K562 (cell line): Measurements from ENCODE around the gene NTM. TPM values are rescaled to one million over a fixed set of nuclear protein-coding genes. Genes with fewer than 3 reads are reported as not detected.

ENCODE experiments used
- ATAC-seq: fragments of 200-7000 bp; cut with Tn5 transposase; 3 replicates; pipeline ENCODE4 v1.9.1; 2020; ENCODE audit warnings: moderate library complexity
- BruUV-seq: library from RNA; stranded (reverse); fragments of 400-500 nt; replicated peaks from 2 replicates; lab custom pipeline; 2021; lab: Mats Ljungman, UMichigan
- CTCF ChIA-PET: fragments of 300-600 bp; formaldehyde crosslinking; extraction: SDS; loops from one replicate; lab custom pipeline; 2021; ENCODE audit warnings: low intra/inter-chr PET ratio; lab: Yijun Ruan, JAX
- POLR2A ChIA-PET: fragments of 300-600, 350-650 bp; sonication (Branson Sonifier 250); formaldehyde crosslinking; extraction: SDS; loops from one replicate; lab custom pipeline; 2021; ENCODE audit warnings: antibody characterized with exemption, inconsistent platforms; lab: Yijun Ruan, JAX
- DNase-seq, 4 experiments: peaks; one replicate each; pipeline versions ENCODE4 v3.0.0 to v3.0.0-alpha.2; 2011 to 2018; ENCODE audit warnings: low spot score in 3 of 4, mixed read lengths in 3 of 4; ENCODE audit errors: extremely low read depth in 1 of 4
- FAIRE-seq: peaks from 2 replicates; lab custom pipeline; 2011; peaks lifted over from hg19 to GRCh38; lab: Jason Lieb, UNC
- H2AFZ ChIP-seq: 2 replicates; pipeline ENCODE4 v1.6.0; 2011; ENCODE audit warnings: low read depth, low read length, control low read depth, inconsistent platforms
- H3K27ac ChIP-seq: fragments of 200-600 bp; 3 replicates; pipeline ENCODE4 v1.8.0; 2011; ENCODE audit warnings: low read depth, mild to moderate bottlenecking, control low read depth, inconsistent platforms, low read length, moderate library complexity, mixed read lengths; ENCODE audit errors: extremely low read depth
- H3K27me3 ChIP-seq, 2 experiments: fragments of 300-600 bp in 1 of 2; 2 replicates in 1 of 2; 3 replicates in 1 of 2; pipeline versions ENCODE4 v1.6.0 to v1.8.0; 2011; ENCODE audit warnings: inconsistent platforms in 2 of 2, low read length in 2 of 2, mild to moderate bottlenecking in 1 of 2, mixed read lengths in 1 of 2, moderate library complexity in 1 of 2; ENCODE audit not compliant: control insufficient read depth in 2 of 2, insufficient read depth in 2 of 2
- H3K36me3 ChIP-seq: fragments of 300-600 bp; 3 replicates; pipeline ENCODE4 v1.8.0; 2011; ENCODE audit warnings: mild to moderate bottlenecking, low read length, inconsistent platforms; ENCODE audit not compliant: control insufficient read depth, insufficient read depth
- H3K4me1 ChIP-seq, 2 experiments: fragments of 200-600 bp in 1 of 2; replicated peaks in 1 of 2; 2 replicates in 1 of 2; 3 replicates in 1 of 2; pipeline versions ENCODE4 v1.5.1 to v1.8.0; 2011; ENCODE audit warnings: inconsistent platforms in 2 of 2, low read length in 2 of 2, mild to moderate bottlenecking in 1 of 2, mixed read lengths in 1 of 2, moderate library complexity in 1 of 2; ENCODE audit not compliant: control insufficient read depth in 2 of 2, insufficient read depth in 2 of 2
- H3K4me2 ChIP-seq: 2 replicates; pipeline ENCODE4 v1.6.1; 2011; ENCODE audit warnings: low read length, control low read depth, inconsistent platforms, mixed read lengths; ENCODE audit not compliant: insufficient read depth
- H3K4me3 ChIP-seq: fragments of 200-600 bp; sonication (generic), shearing (Covaris generic); 2 replicates; pipeline ENCODE4 v1.5.1; 2016; ENCODE audit warnings: control low read depth, inconsistent platforms
- H3K79me2 ChIP-seq: fragments of 200-600 bp; 3 replicates; pipeline ENCODE4 v1.8.0; 2011; ENCODE audit warnings: low read length, inconsistent platforms; ENCODE audit not compliant: control insufficient read depth, insufficient read depth
- H3K9ac ChIP-seq, 2 experiments: 2 replicates each; pipeline versions ENCODE4 v1.6.0 to v1.6.1; 2011; ENCODE audit warnings: low read depth in 2 of 2, low read length in 2 of 2, control low read depth in 1 of 2, inconsistent platforms in 1 of 2, mild to moderate bottlenecking in 1 of 2, mixed read lengths in 1 of 2; ENCODE audit not compliant: insufficient read depth in 1 of 2
- H3K9me1 ChIP-seq: one replicate; pipeline ENCODE4 v1.6.0; 2011; ENCODE audit warnings: inconsistent platforms, mild to moderate bottlenecking, low read length, moderate library complexity; ENCODE audit not compliant: control insufficient read depth, insufficient read depth
- H3K9me3 ChIP-seq: replicated peaks from 2 replicates; pipeline ENCODE4 v1.5.1; 2011; ENCODE audit warnings: low read depth, low read length, inconsistent platforms; ENCODE audit not compliant: control insufficient read depth, insufficient read depth
- H4K20me1 ChIP-seq: replicated peaks from 2 replicates; pipeline ENCODE4 v1.6.1; 2011; ENCODE audit warnings: low read length, inconsistent platforms, mixed read lengths; ENCODE audit not compliant: control insufficient read depth, insufficient read depth
- CBX8 ChIP-seq: fragments of 200-600 bp; sonication (generic); IDR thresholded peaks from 2 replicates; pipeline ENCODE4 v1.6.1; 2012; ENCODE audit warnings: borderline replicate concordance, mixed run types, low read depth, mild to moderate bottlenecking, moderate library complexity, mixed read lengths, low read length, control low read depth, inconsistent platforms; ENCODE audit not compliant: poor library complexity, severe bottlenecking; ENCODE audit errors: extremely low read depth
- EP400 ChIP-seq: fragments of 450-650 bp; IDR thresholded peaks from 2 replicates; pipeline ENCODE4 v1.6.1; 2017; ENCODE audit warnings: antibody characterized with exemption, mild to moderate bottlenecking, moderate library complexity
- JUNB ChIP-seq: fragments of 450-650 bp; formaldehyde crosslinking; conservative IDR thresholded peaks from 2 replicates; pipeline ENCODE4 v1.4.0; 2020; ENCODE audit warnings: mild to moderate bottlenecking
- SNAPC5 ChIP-seq: fragments of 250-450 bp; sonication (Bioruptor Pico); IDR thresholded peaks from 2 replicates; pipeline ENCODE4 v1.8.0; 2021; ENCODE audit warnings: moderate library complexity, mild to moderate bottlenecking, inconsistent platforms
- SNIP1 ChIP-seq: fragments of 450-650 bp; IDR thresholded peaks from 2 replicates; pipeline ENCODE4 v1.7.1; 2017; ENCODE audit warnings: low read depth, mild to moderate bottlenecking
- SRF ChIP-seq, 2 experiments: fragments of 250-450, 450-650 bp in 1 of 2; sonication (Bioruptor Pico) in 1 of 2; sonication (generic) in 1 of 2; formaldehyde crosslinking; IDR thresholded peaks; 2 replicates each; pipeline versions ENCODE4 v1.5.0 to v1.5.1; 2020 to 2022; ENCODE audit warnings: mild to moderate bottlenecking in 1 of 2, missing genetic modification reagents in 1 of 2
- TEAD2 ChIP-seq: fragments of 450-650 bp; IDR thresholded peaks from 2 replicates; pipeline ENCODE4 v1.6.1; 2016; ENCODE audit warnings: missing genetic modification characterization, control low read depth, missing compliant biosample characterization
- TFAP4 ChIP-seq: sonication (generic); formaldehyde crosslinking; IDR thresholded peaks from 2 replicates; pipeline ENCODE4 v1.8.0; 2022; ENCODE audit warnings: missing genetic modification reagents, mild to moderate bottlenecking, moderate library complexity, borderline replicate concordance
- ZNF134 ChIP-seq: fragments of 250-450 bp; sonication (Bioruptor Pico); conservative IDR thresholded peaks from 2 replicates; pipeline ENCODE4 v1.4.0; 2020
- ZNF316 ChIP-seq: fragments of 450-650 bp; IDR thresholded peaks from 2 replicates; pipeline ENCODE4 v1.6.1; 2016
- WGBS: fragments of 100-300 bp; shearing (Covaris generic); methylation state at CpG from one replicate; pipeline ENCODE4 v1.1.6; 2016; ENCODE audit warnings: low coverage, mixed read lengths; ENCODE audit not compliant: insufficient coverage; ENCODE audit errors: missing lambda C conversion rate; 5-methylcytosine and 5-hydroxymethylcytosine counted together
- in situ Hi-C: fragments of 300-500 bp; cut with MboI; formaldehyde crosslinking; loops from 4 replicates; pipeline ENCODE4 v1.15.0; 2018; ENCODE audit warnings: inconsistent platforms, mixed read lengths
- intact Hi-C: fragments of 100-400 bp; cut with micrococcal nuclease; formaldehyde crosslinking; loops from 2 replicates; pipeline ENCODE4 v1.14.2; 2022
- polyA plus RNA-seq, 8 experiments: library from polyadenylated mRNA; depleted of rRNA in 4 of 8; stranded (reverse) in 5 of 8; unstranded in 3 of 8; fragments of >200 nt; fragmentation: Nextera tagmentation in 2 of 8; fragmentation: Illumina TruSeq in 1 of 8; extraction: Ambion mirVana in 2 of 8; extraction: Trizol in 1 of 8; gene quantifications; 2 replicates each; pipeline versions ENCODE4 v1.2.1 to v1.2.3, GENCODE V29; 2011 to 2014; ENCODE audit warnings: inconsistent platforms in 1 of 8, missing spikeins in 1 of 8
- total RNA-seq, 7 experiments: library from RNA; depleted of rRNA in 6 of 7; stranded (reverse); fragments of >200 nt in 6 of 7; fragmentation: Illumina TruSeq in 2 of 7; extraction: Trizol in 2 of 7; gene quantifications; 2 replicates each; pipeline versions ENCODE4 v1.2.1 to v1.2.3, GENCODE V29; 2011 to 2021; ENCODE audit warnings: low replicate concordance in 1 of 7

Gene NTM
- total and polyA plus RNA-seq, 9 of the 15 experiments (the other 6 are each of a cell fraction or from before 2014, with no cell fraction given), result not detected

- TF ChIP-seq JUNB (CRISPR knock-in tag) (no peak), SNIP1 (no peak), SNAPC5 (CRISPR knock-in tag) (no peak), SRF (CRISPR knock-in tag; IDR thresholded peaks at IDR 0.05) (no peak), EP400 (no peak), ZNF316 (no peak), TEAD2 (tag) (no peak), ZNF134 (CRISPR knock-in tag) (no peak)
- TF ChIP-seq, all 486 proteins: peak for 0
These were observed 220.6 kb downstream of the NTM start (continued) for GRCh38 chr11:131591051-131591461.

- no peak for ATAC-seq
- ChIA-PET POLR2A (interaction anchor here (1.2 kb wide), 1 partner anchor 11 kb away, joined by 3 read pairs; no protein-coding TSS in a partner anchor), CTCF (interaction anchor here (0.6 kb wide), 1 partner anchor 436 kb away, joined by 3 read pairs; no protein-coding TSS in a partner anchor)
- Histone ChIP-seq H3K36me3 (no peaks in the 10 kb centered on the region), H3K79me2 (no peaks in the 10 kb centered on the region), H3K27me3 (no peaks in the 10 kb centered on the region), H3K9ac (no peak overlapping the region), H3K9me3 (no peaks in the 10 kb centered on the region), H4K20me1 (no peaks in the 10 kb centered on the region), H3K9me1 (no peaks in the 10 kb centered on the region), H3K4me3 (no peak overlapping the region), H3K4me1 (no peaks in the 10 kb centered on the region), H3K27ac (no peak overlapping the region), H3K4me2 (no peak overlapping the region), H2AFZ (no peak overlapping the region)
- 0% methylated on average over 2 of the region's 2 CpGs for WGBS
- in situ Hi-C loops (no loop called here), intact Hi-C loops (no loop called here)
- TF ChIP-seq TFAP4 (CRISPR knock-in tag), result no peak
- TF ChIP-seq JUNB (CRISPR knock-in tag), result no peak
- TF ChIP-seq CBX8, result no peak
- DNase-seq, result no peak
- no TSS peak for BruUV-seq
- FAIRE-seq, result no peak
These were observed 221.7 kb downstream of the NTM start for GRCh38 chr11:131592152-131592551.
